ENCODE measurements around the gene KLHDC10. TPM values are rescaled to one million over a fixed set of nuclear protein-coding genes. Genes with fewer than 3 reads are reported as not detected.

KLHDC10 gene
- total and polyA plus RNA-seq, 2 experiments from 2014 or later = 3.4 to 18.2 TPM

- in situ Hi-C loops (cut with MboI) = no loop called here
- Histone ChIP-seq H3K4me1 (ENCODE audit: insufficient read depth) (peaks cover 10% of the 10 kb centered on the region; the same call in 1 of the 2 replicates), H3K4me2 (ENCODE audit: unreplicated experiment) (no peak overlapping the region)
These were observed 61.9 kb downstream of the KLHDC10 start for GRCh38 chr7:130131964-130132875.

GRCh38 chr7:130133029-130133782, 62.9 kb downstream of the KLHDC10 start:
- no peaks in the 10 kb centered on the region for H4K20me1 ChIP-seq (ENCODE audit: insufficient read depth)
- no peaks in the 10 kb centered on the region for H3K9me2 ChIP-seq (ENCODE audit: insufficient read depth)
- no peak overlapping the region for H3K27ac ChIP-seq
- peaks cover 11% of the 10 kb centered on the region for H3K36me3 ChIP-seq (ENCODE audit: low read depth)
- H3F3A ChIP-seq (ENCODE audit: insufficient read depth) = no peaks in the 10 kb centered on the region
- no peak for TF ChIP-seq EZH2 (IDR thresholded peaks at IDR 0.05; ENCODE audit: insufficient read depth, poor library complexity, severe bottlenecking)
- TF ChIP-seq EZH2phosphoT487 (IDR thresholded peaks at IDR 0.05; ENCODE audit: insufficient read depth, low read depth) = no peak
- 96 to 97% methylated on average over 7 of the region's 7 CpGs for WGBS, 2 experiments (ENCODE audit: low coverage in 1 of 2, low lambda C conversion rate in 2 of 2, missing lambda C conversion rate in 2 of 2)
- no peak for DNase-seq
- H3K4me3 ChIP-seq = no peak overlapping the region
- H2AFZ ChIP-seq = no peak overlapping the region
- no peaks in the 10 kb centered on the region for H3K27me3 ChIP-seq (replicated peaks; ENCODE audit: insufficient read depth)
- H3K9me3 ChIP-seq (ENCODE audit: low read depth) = no peaks in the 10 kb centered on the region
- in situ Hi-C loops (cut with MboI) = no loop called here
- H3K4me1 ChIP-seq (ENCODE audit: insufficient read depth) = peaks cover 10% of the 10 kb centered on the region; the same call in 1 of the 2 replicates
- no peak overlapping the region for H3K9ac ChIP-seq
- H3K79me2 ChIP-seq (ENCODE audit: insufficient read depth) = no peaks in the 10 kb centered on the region
- no peak overlapping the region for H3K4me2 ChIP-seq (ENCODE audit: unreplicated experiment)

More at GRCh38 chr7:130131964-130132875, 61.9 kb downstream of the KLHDC10 start:
- no peak overlapping the region for H3K9ac ChIP-seq
- no peak for TF ChIP-seq EZH2phosphoT487 (IDR thresholded peaks at IDR 0.05; ENCODE audit: insufficient read depth, low read depth)
- no peak for TF ChIP-seq EZH2 (IDR thresholded peaks at IDR 0.05; ENCODE audit: insufficient read depth, poor library complexity, severe bottlenecking)
- H3K9me3 ChIP-seq (ENCODE audit: low read depth) = no peaks in the 10 kb centered on the region
- 92% methylated on average over 12 of the region's 12 CpGs for WGBS, 2 experiments (ENCODE audit: low coverage in 1 of 2, low lambda C conversion rate in 2 of 2, missing lambda C conversion rate in 2 of 2)
- H3K27me3 ChIP-seq (replicated peaks; ENCODE audit: insufficient read depth) = no peaks in the 10 kb centered on the region
- no peak for DNase-seq
- no peaks in the 10 kb centered on the region for H3K79me2 ChIP-seq (ENCODE audit: insufficient read depth)
- no peak overlapping the region for H3K27ac ChIP-seq
- no peaks in the 10 kb centered on the region for H4K20me1 ChIP-seq (ENCODE audit: insufficient read depth)
- no peaks in the 10 kb centered on the region for H3F3A ChIP-seq (ENCODE audit: insufficient read depth)
- peaks cover 11% of the 10 kb centered on the region for H3K36me3 ChIP-seq (ENCODE audit: low read depth)
- no peaks in the 10 kb centered on the region for H3K9me2 ChIP-seq (ENCODE audit: insufficient read depth)
- no peak overlapping the region for H3K4me3 ChIP-seq
- no peak overlapping the region for H2AFZ ChIP-seq

- H3K27ac ChIP-seq = no peak overlapping the region
- H3K4me3 ChIP-seq = no peak overlapping the region
- no peak for TF ChIP-seq EZH2 (IDR thresholded peaks at IDR 0.05; ENCODE audit: insufficient read depth, poor library complexity, severe bottlenecking)
- TF ChIP-seq EZH2phosphoT487 (IDR thresholded peaks at IDR 0.05; ENCODE audit: insufficient read depth, low read depth) = no peak
- no peak overlapping the region for H3K9ac ChIP-seq
- H3K4me2 ChIP-seq (ENCODE audit: unreplicated experiment) = no peak overlapping the region
- WGBS, 2 experiments (ENCODE audit: low coverage in 1 of 2, low lambda C conversion rate in 2 of 2, missing lambda C conversion rate in 2 of 2) = 96 to 97% methylated on average over 4 of the region's 4 CpGs
- no peaks in the 10 kb centered on the region for H3K79me2 ChIP-seq (ENCODE audit: insufficient read depth)
- in situ Hi-C loops (cut with MboI) = no loop called here
- peaks cover 11% of the 10 kb centered on the region for H3K36me3 ChIP-seq (ENCODE audit: low read depth)
- H3K9me3 ChIP-seq (ENCODE audit: low read depth) = no peaks in the 10 kb centered on the region
- no peak for DNase-seq
- H3K4me1 ChIP-seq (ENCODE audit: insufficient read depth) = peaks cover 10% of the 10 kb centered on the region; the same call in 1 of the 2 replicates
- no peaks in the 10 kb centered on the region for H4K20me1 ChIP-seq (ENCODE audit: insufficient read depth)
- no peak overlapping the region for H2AFZ ChIP-seq
- no peaks in the 10 kb centered on the region for H3K9me2 ChIP-seq (ENCODE audit: insufficient read depth)
- H3F3A ChIP-seq (ENCODE audit: insufficient read depth) = no peaks in the 10 kb centered on the region
- no peaks in the 10 kb centered on the region for H3K27me3 ChIP-seq (replicated peaks; ENCODE audit: insufficient read depth)
These were observed 63.8 kb downstream of the KLHDC10 start for GRCh38 chr7:130134106-130134636.

- WGBS, 2 experiments (ENCODE audit: low coverage in 1 of 2, low lambda C conversion rate in 2 of 2, missing lambda C conversion rate in 2 of 2) = 99% methylated on average over 7 of the region's 7 CpGs
- Histone ChIP-seq H3K27me3 (replicated peaks; ENCODE audit: insufficient read depth) (no peaks in the 10 kb centered on the region), H3K79me2 (ENCODE audit: insufficient read depth) (no peaks in the 10 kb centered on the region), H3K4me3 (no peak overlapping the region), H3K9me2 (ENCODE audit: insufficient read depth) (no peaks in the 10 kb centered on the region), H3K9ac (no peak overlapping the region), H4K20me1 (ENCODE audit: insufficient read depth) (no peaks in the 10 kb centered on the region), H3K9me3 (ENCODE audit: low read depth) (no peaks in the 10 kb centered on the region), H3K27ac (no peak overlapping the region), H3F3A (ENCODE audit: insufficient read depth) (no peaks in the 10 kb centered on the region), H2AFZ (no peak overlapping the region), H3K4me2 (ENCODE audit: unreplicated experiment) (no peak overlapping the region), H3K4me1 (ENCODE audit: insufficient read depth) (peaks cover 10% of the 10 kb centered on the region; the same call in 1 of the 2 replicates), H3K36me3 (ENCODE audit: low read depth) (peaks cover 11% of the 10 kb centered on the region)
- in situ Hi-C loops (cut with MboI) = no loop called here
- TF ChIP-seq EZH2 (IDR thresholded peaks at IDR 0.05; ENCODE audit: insufficient read depth, poor library complexity, severe bottlenecking) (no peak), EZH2phosphoT487 (IDR thresholded peaks at IDR 0.05; ENCODE audit: insufficient read depth, low read depth) (no peak)
- no peak for DNase-seq
These were observed 64.4 kb downstream of the KLHDC10 start for GRCh38 chr7:130134726-130135125.
